HepG2 (cell line): ENCODE measurements around the gene PROS1. TPM values are rescaled to one million over a fixed set of nuclear protein-coding genes. Genes with fewer than 3 reads are reported as not detected.

Experiments used
- AFF4 ChIP-seq: sonication (generic); formaldehyde crosslinking; IDR thresholded peaks from 2 replicates; pipeline ENCODE4 v1.4.0; 2020; ENCODE audit warnings: missing genetic modification reagents
- ATF2 ChIP-seq: sonication (generic); formaldehyde crosslinking; IDR thresholded peaks from 2 replicates; pipeline ENCODE4 v1.4.0; 2020; ENCODE audit warnings: missing genetic modification reagents
- HDAC2 ChIP-seq: sonication (generic); formaldehyde crosslinking; IDR thresholded peaks from 2 replicates; pipeline ENCODE4 v1.4.0; 2020; ENCODE audit warnings: missing genetic modification reagents
- IRX3 ChIP-seq: sonication (generic); formaldehyde crosslinking; IDR thresholded peaks from 2 replicates; pipeline ENCODE4 v1.8.1; 2023; ENCODE audit warnings: mild to moderate bottlenecking, low read depth, missing genetic modification reagents, borderline replicate concordance
- MAFK ChIP-seq, 2 experiments: IDR thresholded peaks in 1 of 2; conservative IDR thresholded peaks in 1 of 2; 2 replicates each; pipeline ENCODE4 v1.6.1; 2011; ENCODE audit warnings: improper control_type of control experiment in 2 of 2, low read length in 2 of 2
- MATR3 ChIP-seq: sonication (generic); formaldehyde crosslinking; IDR thresholded peaks from 2 replicates; pipeline ENCODE4 v1.4.0; 2020; ENCODE audit warnings: missing genetic modification reagents
- NAIF1 ChIP-seq: sonication (generic); formaldehyde crosslinking; IDR thresholded peaks from 2 replicates; pipeline ENCODE4 v1.5.0; 2020; ENCODE audit warnings: mild to moderate bottlenecking, missing genetic modification reagents, borderline replicate concordance
- NR3C1 ChIP-seq: sonication (generic); formaldehyde crosslinking; IDR thresholded peaks from 2 replicates; pipeline ENCODE4 v1.4.0; 2020; ENCODE audit warnings: missing genetic modification reagents
- PHB2 ChIP-seq: fragments of 450-650 bp; IDR thresholded peaks from 2 replicates; pipeline ENCODE4 v1.6.1; 2018; ENCODE audit not compliant: partially characterized antibody
- PHF5A ChIP-seq: IDR thresholded peaks from one replicate; pipeline ENCODE4 v1.6.1; 2018; ENCODE audit warnings: low read depth, missing genetic modification reagents; ENCODE audit not compliant: unreplicated experiment
- RBFOX2 ChIP-seq: fragments of 200-400 bp; formaldehyde crosslinking; IDR thresholded peaks from 2 replicates; pipeline ENCODE4 v1.6.1; 2017; ENCODE audit warnings: low read depth, mild to moderate bottlenecking, low read length
- SIN3B ChIP-seq: fragments of 150-350 bp; IDR thresholded peaks from 2 replicates; pipeline ENCODE4 v1.6.1; 2014; ENCODE audit warnings: low read length
- THYN1 ChIP-seq: sonication (generic); formaldehyde crosslinking; IDR thresholded peaks from 2 replicates; pipeline ENCODE4 v1.8.1; 2023; ENCODE audit warnings: low read depth, mild to moderate bottlenecking, moderate library complexity, missing genetic modification reagents, borderline replicate concordance
- ZBTB42 ChIP-seq: sonication (generic); formaldehyde crosslinking; IDR thresholded peaks from 2 replicates; pipeline ENCODE4 v1.5.0; 2020; ENCODE audit warnings: mild to moderate bottlenecking, missing genetic modification reagents
- ZNF407 ChIP-seq: sonication (generic); formaldehyde crosslinking; IDR thresholded peaks from one replicate; pipeline ENCODE4 v1.5.1; 2020; ENCODE audit warnings: mild to moderate bottlenecking, missing genetic modification reagents; ENCODE audit errors: not compliant biosample characterization
- polyA plus RNA-seq, 8 experiments: library from polyadenylated mRNA; depleted of rRNA in 3 of 8; stranded (reverse) in 7 of 8; unstranded in 1 of 8; fragments of >200 nt; fragmentation: Illumina TruSeq in 4 of 8; extraction: Trizol in 4 of 8; gene quantifications; 2 replicates each; pipeline versions ENCODE4 v1.2.1 to v1.2.3, GENCODE V29; 2011 to 2016; ENCODE audit warnings: low read depth in 4 of 8, missing spikeins in 1 of 8, mixed read lengths in 1 of 8; ENCODE audit not compliant: insufficient read depth in 1 of 8
- total RNA-seq, 5 experiments: library from RNA; depleted of rRNA; stranded (reverse); fragments of >200 nt; fragmentation: Illumina TruSeq; extraction: Trizol; gene quantifications; 2 replicates each; pipeline ENCODE4 v1.2.3, GENCODE V29; 2016; ENCODE audit warnings: low read depth in 1 of 5

PROS1 gene
- total and polyA plus RNA-seq, 2 of the 13 experiments (the other 11 are each of a cell fraction or from before 2014, with no cell fraction given) = 63.8 to 76.8 TPM

GRCh38 chr3:93973131-93974126 lies at the start of gene PROS1 (continued):
- TF ChIP-seq AFF4 (CRISPR knock-in tag) (no peak), ZBTB42 (CRISPR knock-in tag) (no peak), RBFOX2 (peak; percentile 94), MATR3 (CRISPR knock-in tag) (no peak), THYN1 (no peak), SIN3B (no peak), IRX3 (CRISPR knock-in tag) (no peak), HDAC2 (peak; percentile 64; the same call in 1 of the 2 replicates), MAFK (conservative IDR thresholded peaks at IDR 0.05 in 1 of 2, IDR thresholded peaks at IDR 0.05 in 1 of 2; ENCODE audit: low read length in 2 of 2) (no peak), PHF5A (CRISPR knock-in tag) (no peak), NR3C1 (CRISPR knock-in tag) (no peak), PHB2 (no peak), ZNF407 (CRISPR knock-in tag) (peak; percentile 43), NAIF1 (CRISPR knock-in tag) (no peak), ATF2 (CRISPR knock-in tag) (no peak; the same call in 1 of the 2 replicates)
